Hepatic stellate cell (primary cell): Measurements from ENCODE around the gene GFOD1.
"Not testable (repeated sequence)": the region's sequence is repeated elsewhere in the genome, so short reads cannot be mapped to it uniquely, and the experiment has no call there.

ENCODE experiments used
- DNase-seq: peaks from one replicate; pipeline ENCODE4 v3.0.0; 2011; ENCODE audit warnings: low spot score

The GFOD1 gene

DNA sequence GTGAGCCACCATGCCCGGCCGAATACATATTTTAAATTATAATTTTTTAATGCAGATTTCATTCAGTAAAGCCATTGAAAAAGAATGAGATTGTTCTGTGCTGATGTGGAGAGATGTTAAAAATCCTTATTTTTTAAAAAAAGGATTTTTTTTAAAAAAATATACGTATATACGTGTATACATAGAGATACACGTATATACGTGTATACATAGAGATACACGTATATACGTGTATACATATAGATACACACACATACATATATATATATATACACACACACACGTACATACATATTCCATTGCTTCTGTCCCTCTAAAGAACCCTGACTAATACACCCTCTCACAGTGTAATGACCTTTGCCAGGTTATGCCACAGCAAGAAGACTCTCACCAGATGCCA is 135.2 kb downstream of the GFOD1 start:
- DNase-seq: no peak

DNA sequence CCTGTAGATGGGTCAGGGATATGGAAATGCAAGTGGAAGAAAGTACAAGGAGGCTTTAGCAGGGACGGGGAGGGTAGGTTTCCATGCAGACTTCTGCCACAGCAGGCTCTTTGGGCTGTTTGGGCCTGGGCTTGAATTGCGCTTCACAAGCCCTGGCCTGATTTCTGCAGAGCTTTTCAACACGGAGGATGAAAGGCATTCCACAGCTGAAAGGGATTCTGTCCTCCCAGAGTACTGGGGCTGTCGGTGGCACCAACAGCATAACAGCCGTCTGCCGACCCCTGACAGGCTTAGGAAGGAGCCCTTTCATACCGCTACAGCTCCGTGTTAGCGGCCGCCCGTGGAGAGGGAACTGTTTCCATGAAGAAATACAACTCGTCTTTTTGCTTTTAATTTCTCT is 136.1 kb downstream of the GFOD1 start:
- DNase-seq: no peak

DNA sequence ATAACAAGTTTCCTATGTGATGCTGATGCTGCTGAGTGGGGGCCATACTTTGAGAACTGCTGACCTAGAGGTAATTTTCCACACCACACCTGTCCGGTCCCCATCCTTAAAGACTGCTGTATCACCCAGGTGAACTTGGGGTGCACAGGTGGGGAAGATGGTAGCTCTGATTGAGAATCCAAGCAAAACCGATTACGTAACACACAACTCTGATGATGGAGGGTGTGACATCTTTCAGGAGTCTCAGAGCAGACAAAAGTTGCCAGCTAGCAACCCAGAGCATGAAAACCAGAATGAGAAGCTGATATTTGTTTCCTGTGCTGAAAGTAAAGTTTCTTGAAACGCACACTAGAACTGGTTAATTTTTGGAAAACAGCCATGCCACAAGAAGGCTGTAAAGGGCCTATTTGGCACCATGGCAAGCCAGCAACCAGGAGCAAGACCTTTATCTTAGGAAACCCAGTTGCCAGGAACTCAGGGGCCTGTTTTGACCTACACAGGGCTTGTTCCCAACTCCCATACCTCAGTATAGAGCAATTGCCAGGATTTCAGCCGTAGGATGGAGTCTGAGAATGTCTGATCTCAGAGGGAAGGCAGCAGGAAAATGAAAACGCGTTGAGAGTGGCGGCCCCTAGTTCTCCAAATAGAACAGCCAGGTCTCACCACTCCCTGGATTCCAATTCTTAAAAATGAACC is 137.4 kb downstream of the GFOD1 start:
- no peak for DNase-seq

DNA sequence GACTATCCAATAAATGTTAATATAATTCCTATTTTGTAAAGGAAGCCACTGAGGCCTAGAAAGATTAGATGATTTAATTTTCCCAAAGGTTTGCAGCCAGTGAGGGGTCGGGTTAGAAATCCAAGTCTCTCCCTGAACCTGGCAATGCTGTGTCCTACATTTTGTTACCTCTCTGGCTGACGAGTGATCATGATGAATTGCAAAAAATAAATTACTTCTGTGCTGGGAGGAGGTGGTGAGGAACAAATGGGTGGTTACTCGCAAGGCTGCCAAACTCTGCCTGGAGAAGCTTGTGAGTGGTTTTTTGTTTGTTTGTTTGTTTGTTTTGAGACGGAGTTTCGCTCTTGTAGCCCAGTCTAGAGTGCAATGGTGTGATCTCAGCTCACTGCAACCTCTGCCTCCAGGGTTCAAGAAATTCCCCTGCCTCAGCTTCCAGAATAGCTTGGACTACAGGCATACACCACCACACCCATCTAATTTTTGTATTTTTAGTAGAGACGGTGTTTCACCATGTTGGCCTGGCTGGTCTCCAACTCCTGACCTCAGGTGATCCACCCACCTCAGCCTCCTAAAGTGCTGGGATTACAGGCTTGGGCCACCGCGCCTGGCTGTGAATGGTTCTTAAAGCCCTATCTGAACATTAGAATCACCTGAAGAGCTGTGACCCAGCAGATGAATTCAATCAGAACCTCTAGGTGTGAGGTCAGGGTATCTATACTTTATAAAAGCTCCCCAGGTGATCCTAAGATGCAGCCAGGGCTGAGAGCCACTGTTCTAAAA is 138.9 kb downstream of the GFOD1 start:
- DNase-seq: no peak

DNA sequence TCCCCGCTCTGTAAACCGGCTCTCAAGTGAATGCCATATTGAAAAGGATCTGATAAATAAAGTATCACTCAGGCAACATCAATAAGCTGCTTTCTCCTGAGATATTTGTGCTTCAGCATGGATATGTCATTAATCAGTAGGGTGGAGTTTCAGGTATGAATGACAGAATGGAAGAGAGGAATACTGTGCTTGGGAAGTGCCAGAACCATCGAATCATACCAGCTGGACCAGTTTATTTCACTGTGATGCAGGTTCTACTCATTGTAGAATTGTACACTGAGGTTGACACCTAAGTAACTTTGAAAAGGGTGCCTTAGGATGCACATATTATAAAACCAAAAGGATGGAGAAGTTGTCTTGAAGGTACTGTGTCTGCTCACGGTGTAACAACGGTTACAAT is 141.2 kb downstream of the GFOD1 start:
- DNase-seq: no peak

DNA sequence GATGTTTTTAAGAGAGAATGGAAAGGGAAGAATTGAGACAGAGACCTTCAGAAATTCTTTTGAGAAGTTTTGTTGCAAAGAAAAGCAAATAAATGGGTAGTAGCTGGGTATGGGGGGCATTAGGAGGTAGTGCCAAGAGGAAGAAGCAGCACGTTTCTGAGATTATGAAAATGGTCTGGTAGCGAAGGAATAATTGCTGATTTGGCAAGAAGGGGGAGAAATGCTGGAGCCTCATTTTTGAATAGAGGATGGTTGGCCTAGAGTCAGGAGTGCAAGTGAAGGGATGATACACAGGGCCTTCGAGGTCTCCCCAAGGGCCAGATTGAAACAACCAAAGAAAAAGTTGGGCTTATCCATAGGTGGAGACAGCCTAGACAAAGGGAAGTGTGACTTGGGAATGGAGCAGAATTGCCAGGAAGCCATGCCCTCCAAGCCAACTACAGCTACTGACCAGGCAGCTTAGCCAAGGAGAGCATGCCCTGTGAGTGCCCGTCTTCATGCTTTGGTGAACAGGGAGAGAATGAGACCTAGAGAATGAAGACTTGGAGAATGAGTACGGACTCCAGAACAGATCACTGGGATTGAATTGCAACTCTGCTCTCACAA is 144.9 kb downstream of the GFOD1 start:
- no peak for DNase-seq

DNA sequence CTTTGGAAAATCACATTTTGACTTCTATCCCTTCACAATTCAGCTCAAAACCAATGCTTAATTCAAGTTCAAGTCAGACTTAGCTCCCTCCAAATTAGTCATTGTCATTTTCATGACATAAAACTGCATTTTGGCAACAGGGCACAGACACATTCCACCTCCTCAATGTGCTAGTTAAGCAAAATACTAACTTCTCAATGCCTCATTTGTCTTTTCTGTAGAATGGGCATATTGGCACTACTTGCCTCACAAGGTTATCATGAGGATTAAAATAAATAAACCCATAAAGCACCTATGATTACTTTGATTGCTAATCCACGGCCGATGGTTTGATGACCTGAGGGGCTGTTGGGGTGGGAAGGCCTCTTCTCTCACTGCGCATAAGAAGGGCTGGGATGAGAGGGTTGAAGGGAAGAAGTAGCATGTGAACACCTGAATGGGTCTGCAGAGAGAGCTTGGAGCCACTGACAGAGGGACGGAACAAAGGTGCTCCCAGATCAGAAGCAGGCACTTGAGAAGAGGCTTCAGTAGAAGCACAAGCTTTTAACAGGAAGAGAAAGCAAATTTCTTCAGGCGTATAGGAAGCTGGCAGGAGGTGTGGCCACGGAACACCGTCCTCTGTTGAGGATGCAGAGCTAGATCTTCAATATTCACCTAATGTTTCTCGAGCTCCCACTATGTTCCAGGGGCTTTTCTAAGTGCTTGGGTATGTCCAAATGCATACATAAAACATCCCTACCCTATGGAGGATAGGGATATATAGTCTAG is 147.4 kb downstream of the GFOD1 start:
- DNase-seq: no peak

DNA sequence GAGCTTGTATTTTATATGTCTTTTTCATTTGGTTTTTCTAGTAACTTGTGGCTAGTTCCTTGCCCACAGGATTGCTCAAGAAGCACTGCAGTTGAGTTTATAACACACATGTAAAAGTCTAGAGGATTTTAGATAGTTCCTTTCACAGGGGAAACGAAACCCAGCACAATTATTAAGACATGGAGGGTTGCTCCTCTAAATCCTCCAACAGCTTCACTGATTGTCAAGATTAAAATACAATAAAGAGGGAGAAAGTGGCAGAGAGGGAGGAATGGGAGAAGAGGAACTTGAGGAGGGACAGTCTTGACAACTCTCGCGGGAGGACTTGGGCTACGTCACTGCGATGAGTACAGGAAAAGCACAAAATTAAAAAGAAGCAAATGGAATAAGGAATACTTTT is 149.4 kb downstream of the GFOD1 start:
- no peak for DNase-seq

DNA sequence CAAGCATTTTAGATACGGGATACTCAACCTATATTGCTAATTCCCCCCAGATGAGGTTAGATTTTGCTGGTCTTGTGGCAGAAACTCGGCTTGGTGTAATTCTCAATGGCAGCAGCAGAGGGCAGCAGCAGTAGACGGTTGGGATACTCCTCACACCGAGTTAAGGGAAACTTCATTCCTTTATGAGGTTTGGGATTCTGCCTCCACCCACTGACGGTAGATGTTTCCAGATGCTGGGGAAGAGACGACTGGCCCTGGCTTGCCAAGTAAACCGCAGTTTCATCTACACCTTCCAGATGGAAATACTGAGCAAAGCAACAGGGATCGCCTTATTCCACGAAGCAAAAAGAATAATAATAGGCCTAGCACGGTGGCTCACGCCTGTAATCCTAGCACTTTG is 150.8 kb downstream of the GFOD1 start:
- DNase-seq: peak; percentile 70

DNA sequence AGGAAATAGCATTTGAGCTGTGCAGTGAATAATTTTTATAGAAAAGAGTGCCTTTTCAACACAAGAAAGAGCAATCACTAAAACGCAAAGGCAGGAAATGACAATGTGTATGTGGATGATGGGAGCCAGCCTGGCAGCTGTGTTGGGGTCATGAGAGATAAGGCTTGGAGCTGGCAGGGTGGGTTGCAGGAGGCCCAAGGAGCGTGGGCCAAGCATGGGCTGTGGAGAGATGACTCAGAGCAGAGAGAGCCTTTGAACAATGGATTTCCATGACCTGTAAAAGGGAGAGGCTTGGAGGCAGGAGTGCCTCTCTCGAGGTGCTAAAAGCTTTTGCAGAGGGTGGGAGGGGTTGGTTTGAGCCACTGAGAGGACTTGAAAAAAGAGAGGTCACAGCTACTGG is 152.4 kb downstream of the GFOD1 start:
- DNase-seq: no peak

DNA sequence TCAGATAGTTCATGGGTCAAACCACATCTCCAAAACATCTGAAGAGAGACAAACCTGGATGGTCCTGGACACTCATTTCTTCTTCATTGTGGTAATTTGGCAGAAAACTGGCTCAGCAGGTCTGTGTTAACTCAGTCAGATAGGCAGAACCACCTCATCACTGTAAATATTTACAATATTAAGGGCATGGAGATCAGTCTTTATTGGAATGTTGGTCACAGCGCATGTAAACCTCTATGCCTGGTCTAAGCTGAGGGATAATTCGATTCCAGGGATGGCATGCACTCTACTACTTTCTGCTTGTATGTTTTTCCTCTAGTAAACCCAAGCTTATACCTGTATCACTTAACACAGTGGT is 155.1 kb downstream of the GFOD1 start:
- DNase-seq: no peak

DNA sequence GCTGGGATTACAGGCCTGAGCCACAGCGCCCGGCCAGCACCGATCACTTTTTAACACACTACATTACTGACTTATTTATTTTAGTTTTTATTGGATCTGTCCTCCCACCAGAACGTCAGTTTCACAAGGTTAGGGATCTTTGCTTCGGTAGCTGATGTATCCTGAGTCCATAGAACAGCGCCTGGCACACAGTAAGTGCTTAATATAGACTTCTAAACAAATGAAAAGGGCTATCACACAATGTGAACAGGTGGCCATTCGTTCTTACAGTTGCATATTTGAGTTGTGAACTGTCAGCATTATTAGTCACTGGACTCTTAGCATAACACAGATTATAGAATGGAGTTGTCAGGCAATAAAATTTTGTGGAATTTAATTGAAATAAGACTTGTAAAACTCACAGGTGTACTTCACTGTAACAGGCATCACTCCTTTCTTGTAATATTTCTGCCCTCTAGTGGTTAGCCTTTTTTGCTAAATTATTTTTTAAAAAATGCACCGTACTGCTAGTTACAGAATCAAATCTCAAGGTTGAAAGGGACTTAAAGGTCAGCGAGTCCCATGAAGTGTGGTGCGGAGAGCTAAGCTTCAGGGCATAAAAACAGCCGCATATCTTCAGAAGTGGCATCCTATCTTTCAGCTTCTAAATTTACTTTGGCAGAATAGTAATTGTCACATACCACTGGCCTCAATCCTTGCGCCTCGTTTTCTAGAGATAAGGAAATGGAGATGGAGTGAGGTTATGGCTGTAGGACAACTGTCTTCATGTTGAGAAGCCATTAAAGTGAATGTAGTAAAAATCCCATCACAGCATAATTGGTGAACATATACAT is 155.7 kb downstream of the GFOD1 start:
- no peak for DNase-seq

DNA sequence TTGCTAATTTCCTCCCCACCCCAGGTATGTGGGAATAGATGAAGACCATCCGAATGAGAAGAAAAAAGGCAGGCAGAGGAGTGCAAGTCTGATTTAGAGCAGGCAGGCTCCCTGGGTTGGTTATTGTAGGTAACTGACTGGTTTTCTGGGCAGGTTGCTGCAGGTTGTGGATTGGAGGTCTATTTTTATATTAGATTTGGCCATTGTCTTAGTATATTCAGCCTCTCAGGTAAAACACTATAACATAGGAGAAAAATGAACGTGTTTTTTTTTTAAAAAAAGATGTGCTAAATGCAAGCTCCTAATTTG is 158.6 kb downstream of the GFOD1 start:
- no peak for DNase-seq

DNA sequence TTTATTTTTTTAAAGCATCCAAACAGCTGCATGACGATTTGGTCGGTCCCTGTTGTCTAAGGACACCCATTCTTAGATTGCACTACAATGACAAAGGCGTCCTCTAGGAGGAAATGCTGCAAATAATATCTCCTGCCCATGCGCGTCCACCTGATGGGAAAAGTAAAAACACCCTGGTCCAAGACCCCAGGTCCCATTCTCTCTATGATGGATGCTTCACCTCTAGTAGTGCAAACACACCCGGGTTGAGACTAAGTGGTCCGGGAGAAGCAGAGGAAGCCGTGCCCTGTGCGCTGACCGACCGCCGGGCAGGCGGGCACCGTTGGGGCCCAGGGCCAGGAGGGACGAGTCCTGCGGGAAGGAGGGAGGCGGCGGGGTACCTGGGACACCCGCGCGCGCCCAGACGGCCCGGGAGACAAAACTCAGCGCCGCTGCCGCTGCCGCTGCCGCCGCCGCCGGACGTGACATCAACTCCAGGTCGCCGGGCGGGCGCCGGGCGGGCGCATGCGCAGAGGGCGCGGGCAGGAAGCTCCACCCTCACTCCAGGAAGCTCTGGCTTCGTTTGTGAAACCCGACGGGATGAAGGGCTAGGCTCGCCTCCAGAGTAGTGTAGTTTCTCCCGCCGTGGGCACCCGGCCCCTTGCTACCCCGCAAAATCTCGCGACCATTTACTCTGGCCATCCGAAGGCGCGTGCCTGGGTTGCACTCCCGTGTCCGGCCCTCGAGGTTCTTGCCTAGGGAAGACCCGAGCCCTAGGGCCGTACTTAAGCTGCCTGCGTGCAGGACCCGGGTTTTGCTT is 159.1 kb downstream of the GFOD1 start, which contains the start of gene TBC1D7:
Gene TBC1D7, minus strand, starts transcription at position 462 of the 799 bp plus-strand sequence. CDS start 1,639 bp downstream, outside the sequence.
- peak; percentile 93 for DNase-seq

DNA sequence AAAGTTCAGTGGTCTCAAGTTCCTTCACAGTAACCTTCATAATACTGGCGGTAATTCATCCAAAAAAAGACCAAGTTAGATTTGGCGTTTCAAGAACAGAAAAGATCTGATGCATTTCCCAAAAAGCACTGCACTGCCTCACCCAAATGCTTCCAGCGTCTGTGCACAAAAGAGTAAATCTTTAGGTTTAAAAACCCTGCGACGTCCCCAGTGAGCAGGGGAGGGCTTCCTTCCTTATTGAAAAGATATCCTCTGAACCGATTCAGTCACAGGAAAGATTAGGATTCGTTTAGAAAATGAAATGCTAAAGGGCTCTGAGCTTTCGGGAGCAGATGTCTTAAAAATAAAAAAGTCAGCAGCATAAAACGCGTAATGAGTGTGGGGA is 159.7 kb downstream of the GFOD1 start:
- DNase-seq: no peak

DNA sequence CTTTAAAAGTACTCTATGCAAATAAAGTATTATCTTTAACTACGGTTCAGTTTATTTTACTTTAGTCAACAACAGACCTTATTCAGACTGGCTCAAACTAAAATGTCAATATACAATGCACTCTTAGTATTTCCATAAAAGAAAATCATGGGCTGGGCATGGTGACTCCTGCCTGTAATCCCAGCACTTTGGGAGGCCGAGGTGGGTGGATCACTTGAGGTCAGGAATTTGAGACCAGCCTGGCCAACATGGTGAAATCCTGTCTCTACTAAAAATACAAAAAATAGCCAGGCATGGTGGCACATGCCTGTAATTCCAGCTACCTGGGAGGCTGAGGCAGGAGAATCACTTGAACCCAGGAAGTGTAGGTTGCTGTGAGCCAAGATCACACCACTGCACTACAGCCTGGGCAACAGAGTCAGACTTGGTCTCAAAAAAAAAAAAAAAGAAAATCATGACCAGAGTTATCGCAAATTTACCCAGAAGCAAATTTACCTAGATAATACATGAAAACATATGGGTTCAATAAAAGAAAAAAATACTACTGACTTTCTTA is 161.3 kb downstream of the GFOD1 start:
- not testable (repeated sequence) for DNase-seq

DNA sequence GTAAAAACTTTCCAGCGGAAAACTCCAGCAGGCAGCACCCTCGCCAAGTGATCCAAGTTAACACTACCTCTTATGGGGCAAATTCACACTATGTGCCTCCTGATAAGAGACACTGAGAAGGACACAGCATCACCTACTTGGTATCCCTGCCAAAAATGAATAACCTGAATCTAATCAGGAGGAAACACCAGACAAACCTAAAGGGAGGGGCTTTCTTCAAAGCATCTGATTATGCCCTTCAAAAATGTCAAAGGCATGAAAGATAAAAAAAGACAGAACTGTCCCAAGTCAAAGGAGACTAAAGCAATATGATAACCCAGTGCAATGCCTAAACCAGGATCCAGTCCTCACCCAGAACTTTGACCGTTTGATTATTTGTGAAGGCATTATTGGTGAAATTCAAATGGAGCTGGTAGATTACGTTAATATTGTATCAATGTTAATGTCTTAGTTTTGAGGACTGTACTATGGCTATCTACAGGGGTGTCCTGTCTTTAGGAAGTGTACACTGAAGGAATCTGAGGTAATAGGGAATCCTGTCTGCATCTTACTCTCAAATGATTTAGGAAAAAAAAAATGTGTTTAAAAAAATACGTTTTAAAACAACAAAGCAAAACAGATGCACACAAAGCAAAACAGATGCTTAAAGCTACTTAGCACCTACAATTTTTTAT is 167.4 kb downstream of the GFOD1 start:
- no peak for DNase-seq

DNA sequence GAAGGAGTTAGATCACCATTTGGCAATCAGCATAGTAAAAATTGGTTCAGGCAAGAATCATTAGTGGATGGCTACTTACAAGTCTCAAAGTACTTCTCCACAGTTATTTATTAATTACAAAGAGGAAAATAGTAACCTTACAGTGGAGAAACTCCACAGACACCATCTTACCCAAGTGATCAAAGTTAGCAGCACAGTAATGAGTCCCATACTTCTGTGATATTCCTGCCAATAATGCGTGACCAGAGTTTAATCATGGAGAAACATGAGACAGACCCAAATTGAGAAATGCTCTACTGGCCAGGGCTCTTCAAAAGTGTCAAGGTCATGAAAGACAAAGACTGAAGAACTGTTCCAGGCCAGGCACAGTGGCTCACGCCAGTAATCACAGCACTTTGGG is 168.6 kb downstream of the GFOD1 start:
- DNase-seq: no peak

DNA sequence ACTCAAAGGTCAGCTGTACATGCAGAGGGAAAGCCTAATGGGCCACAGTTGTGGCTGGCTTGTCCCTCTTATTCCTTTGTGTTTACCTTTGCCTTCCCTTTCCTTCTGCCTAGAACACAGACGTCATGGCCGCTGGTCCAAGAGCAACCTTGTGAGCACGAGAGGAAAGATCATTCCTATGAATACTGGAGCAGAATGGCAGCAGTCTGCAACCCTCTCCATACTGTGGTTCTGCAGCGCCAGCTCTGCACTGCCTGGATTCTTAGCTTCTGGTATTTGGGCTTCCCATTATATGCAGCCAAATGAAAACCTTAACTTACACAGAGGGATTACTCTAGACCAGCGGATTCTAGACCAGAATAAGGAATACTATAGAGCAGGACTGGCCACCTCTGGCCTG is 171.5 kb downstream of the GFOD1 start:
- no peak for DNase-seq

DNA sequence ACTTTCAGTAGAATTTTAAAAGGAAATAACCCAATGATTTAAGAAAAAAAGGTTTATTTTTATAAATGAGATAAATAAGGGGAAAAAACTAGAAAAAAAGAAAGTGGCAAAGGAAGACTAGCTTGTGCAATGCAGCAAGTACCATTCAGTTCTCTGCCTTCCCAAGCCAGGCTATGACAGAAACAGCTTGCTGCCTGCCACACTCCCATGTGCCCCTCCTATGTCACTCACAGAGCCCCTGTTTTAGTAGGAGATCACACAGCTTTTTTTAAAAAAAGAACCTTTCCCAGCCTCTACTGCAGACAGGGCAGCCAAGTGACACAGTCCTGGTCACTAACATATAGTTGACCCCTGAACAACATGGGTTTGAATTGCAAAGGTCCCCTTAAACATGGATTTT is 172.6 kb downstream of the GFOD1 start:
- no peak for DNase-seq
